ENCODE measurements around the gene TJP2.

Gene TJP2

DNA sequence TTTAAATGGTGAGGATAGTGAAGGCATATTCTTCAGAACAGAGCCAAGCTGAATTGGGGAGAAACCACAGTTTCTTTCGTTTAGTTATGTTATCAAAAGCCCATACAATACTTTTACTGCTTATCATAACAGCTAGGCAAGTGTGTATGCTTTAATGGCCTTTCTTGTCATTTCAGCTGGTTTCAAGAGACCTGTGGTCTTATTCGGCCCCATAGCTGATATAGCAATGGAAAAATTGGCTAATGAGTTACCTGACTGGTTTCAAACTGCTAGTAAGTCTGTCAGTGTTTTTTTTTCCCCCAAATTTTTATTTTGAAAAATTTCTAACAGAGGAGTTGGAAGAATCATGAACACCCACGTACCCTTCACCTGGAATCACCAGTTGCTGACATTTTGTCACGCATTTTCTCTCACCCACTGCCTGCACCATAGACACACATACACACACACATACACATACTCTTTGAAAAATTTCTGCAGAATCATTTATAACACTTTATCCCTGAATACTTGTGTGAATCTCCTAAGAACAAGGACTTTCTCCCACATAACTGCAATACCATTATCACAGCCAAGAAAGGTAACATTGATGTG, 63.7 kb downstream of the TJP2 start:
- TF ChIP-seq MYC (IDR thresholded peaks at IDR 0.05; ENCODE audit: low read depth, low read length) (no peak), POLR2A (IDR thresholded peaks at IDR 0.05; ENCODE audit: extremely low read depth, insufficient read length) (no peak)
- TF ChIP-seq, protein P1, sequence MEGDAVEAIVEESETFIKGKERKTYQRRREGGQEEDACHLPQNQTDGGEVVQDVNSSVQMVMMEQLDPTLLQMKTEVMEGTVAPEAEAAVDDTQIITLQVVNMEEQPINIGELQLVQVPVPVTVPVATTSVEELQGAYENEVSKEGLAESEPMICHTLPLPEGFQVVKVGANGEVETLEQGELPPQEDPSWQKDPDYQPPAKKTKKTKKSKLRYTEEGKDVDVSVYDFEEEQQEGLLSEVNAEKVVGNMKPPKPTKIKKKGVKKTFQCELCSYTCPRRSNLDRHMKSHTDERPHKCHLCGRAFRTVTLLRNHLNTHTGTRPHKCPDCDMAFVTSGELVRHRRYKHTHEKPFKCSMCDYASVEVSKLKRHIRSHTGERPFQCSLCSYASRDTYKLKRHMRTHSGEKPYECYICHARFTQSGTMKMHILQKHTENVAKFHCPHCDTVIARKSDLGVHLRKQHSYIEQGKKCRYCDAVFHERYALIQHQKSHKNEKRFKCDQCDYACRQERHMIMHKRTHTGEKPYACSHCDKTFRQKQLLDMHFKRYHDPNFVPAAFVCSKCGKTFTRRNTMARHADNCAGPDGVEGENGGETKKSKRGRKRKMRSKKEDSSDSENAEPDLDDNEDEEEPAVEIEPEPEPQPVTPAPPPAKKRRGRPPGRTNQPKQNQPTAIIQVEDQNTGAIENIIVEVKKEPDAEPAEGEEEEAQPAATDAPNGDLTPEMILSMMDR (IDR thresholded peaks at IDR 0.05; ENCODE audit: low read depth, low read length): no peak
- TF ChIP-seq, protein P2, sequence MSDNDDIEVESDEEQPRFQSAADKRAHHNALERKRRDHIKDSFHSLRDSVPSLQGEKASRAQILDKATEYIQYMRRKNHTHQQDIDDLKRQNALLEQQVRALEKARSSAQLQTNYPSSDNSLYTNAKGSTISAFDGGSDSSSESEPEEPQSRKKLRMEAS (IDR thresholded peaks at IDR 0.05; ENCODE audit: low read depth, low read length): no peak
- DNase-seq (ENCODE audit: low read depth): no peak
- no peak overlapping the region for H3K4me3 ChIP-seq (ENCODE audit: low read depth, low read length)

DNA sequence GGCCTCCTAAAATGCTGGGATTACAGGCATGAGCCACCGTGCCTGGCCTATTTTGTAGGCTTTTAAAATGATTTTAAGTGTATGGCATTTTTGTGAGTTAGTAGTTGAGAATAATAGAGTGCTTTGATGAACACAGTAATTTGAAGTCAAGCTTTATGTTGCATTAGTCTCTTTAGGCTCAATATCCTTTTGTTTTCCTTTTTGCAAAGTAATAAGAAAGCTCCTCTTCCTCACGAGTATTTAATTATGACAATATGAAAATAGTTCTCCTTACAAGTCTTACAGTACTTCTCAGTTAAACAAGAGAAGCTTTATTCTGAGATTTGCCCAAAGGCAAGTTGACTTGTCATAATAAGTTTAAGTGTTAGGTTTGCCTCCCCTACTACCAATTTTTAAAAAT, 69.0 kb downstream of the TJP2 start:
- no peak for DNase-seq (ENCODE audit: low read depth)
- TF ChIP-seq POLR2A (IDR thresholded peaks at IDR 0.05; ENCODE audit: extremely low read depth, insufficient read length): no peak
- TF ChIP-seq, protein P1 (IDR thresholded peaks at IDR 0.05; ENCODE audit: low read depth, low read length): no peak
- no peak for TF ChIP-seq MYC (IDR thresholded peaks at IDR 0.05; ENCODE audit: low read depth, low read length)
- TF ChIP-seq, protein P2 (IDR thresholded peaks at IDR 0.05; ENCODE audit: low read depth, low read length): no peak
- no peak overlapping the region for H3K4me3 ChIP-seq (ENCODE audit: low read depth, low read length)

DNA sequence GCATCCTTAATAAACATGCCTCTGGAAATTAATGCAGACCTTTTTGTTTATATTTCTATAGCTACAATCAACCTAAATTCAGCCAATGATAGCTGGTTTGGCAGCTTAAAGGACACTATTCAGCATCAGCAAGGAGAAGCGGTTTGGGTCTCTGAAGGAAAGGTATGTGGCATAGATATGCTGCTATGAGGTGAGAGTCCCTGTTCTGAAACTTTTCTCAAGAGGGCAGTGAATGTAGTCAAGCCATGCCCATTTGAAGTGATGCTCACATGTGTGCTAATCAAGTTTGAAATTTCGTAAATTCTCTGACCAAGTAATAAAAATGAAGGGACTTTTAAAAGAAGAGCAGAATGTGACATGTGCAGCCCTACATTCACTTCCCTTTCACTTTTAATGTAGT, 72.6 kb downstream of the TJP2 start:
- no peak for DNase-seq (ENCODE audit: low read depth)
- TF ChIP-seq, protein P2 (IDR thresholded peaks at IDR 0.05; ENCODE audit: low read depth, low read length): no peak
- TF ChIP-seq, protein P1 (IDR thresholded peaks at IDR 0.05; ENCODE audit: low read depth, low read length): no peak
- no peak for TF ChIP-seq POLR2A (IDR thresholded peaks at IDR 0.05; ENCODE audit: extremely low read depth, insufficient read length)
- no peak overlapping the region for H3K4me3 ChIP-seq (ENCODE audit: low read depth, low read length)

DNA sequence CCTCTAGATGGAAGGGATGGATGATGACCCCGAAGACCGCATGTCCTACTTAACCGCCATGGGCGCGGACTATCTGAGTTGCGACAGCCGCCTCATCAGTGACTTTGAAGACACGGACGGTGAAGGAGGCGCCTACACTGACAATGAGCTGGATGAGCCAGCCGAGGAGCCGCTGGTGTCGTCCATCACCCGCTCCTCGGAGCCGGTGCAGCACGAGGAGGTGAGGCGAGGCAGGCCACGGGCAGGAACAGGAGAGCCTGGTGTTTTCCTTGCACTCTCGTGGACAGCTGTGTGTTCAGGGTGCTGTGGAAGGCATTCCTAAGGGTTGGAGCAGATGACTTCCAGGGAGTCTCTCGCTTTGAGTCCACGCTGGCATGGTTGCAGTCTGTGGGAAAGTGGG, 73.9 kb downstream of the TJP2 start:
- no peak overlapping the region for H3K4me3 ChIP-seq (ENCODE audit: low read depth, low read length)
- TF ChIP-seq, protein P1 (IDR thresholded peaks at IDR 0.05; ENCODE audit: low read depth, low read length): no peak
- TF ChIP-seq MYC (IDR thresholded peaks at IDR 0.05; ENCODE audit: low read depth, low read length) (no peak), POLR2A (IDR thresholded peaks at IDR 0.05; ENCODE audit: extremely low read depth, insufficient read length) (no peak)
- TF ChIP-seq, protein P2 (IDR thresholded peaks at IDR 0.05; ENCODE audit: low read depth, low read length): no peak
- no peak for DNase-seq (ENCODE audit: low read depth)

DNA sequence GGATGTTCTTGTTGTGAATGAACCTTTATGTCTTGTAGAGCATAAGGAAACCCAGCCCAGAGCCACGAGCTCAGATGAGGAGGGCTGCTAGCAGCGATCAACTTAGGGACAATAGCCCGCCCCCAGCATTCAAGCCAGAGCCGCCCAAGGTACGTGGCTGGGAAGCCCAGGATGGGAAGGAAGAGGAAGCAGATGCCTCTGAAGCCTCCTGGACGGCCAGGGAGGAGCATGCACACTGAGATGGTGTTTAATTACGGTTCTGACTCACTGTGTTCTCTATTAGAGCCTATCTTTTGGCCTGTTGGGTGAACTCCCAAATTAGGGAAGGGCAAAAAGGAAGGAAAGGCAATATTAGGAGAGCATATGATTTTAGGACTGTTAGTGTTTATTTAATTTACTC, 75.3 kb downstream of the TJP2 start:
- TF ChIP-seq POLR2A (IDR thresholded peaks at IDR 0.05; ENCODE audit: extremely low read depth, insufficient read length) (no peak), MYC (IDR thresholded peaks at IDR 0.05; ENCODE audit: low read depth, low read length) (no peak)
- TF ChIP-seq, protein P1 (IDR thresholded peaks at IDR 0.05; ENCODE audit: low read depth, low read length): no peak
- TF ChIP-seq, protein P2 (IDR thresholded peaks at IDR 0.05; ENCODE audit: low read depth, low read length): no peak
- no peak overlapping the region for H3K4me3 ChIP-seq (ENCODE audit: low read depth, low read length)
- no peak for DNase-seq (ENCODE audit: low read depth)

Measured in NB4 (cell line).